ENCODE data around the gene FANCC.

DNA sequence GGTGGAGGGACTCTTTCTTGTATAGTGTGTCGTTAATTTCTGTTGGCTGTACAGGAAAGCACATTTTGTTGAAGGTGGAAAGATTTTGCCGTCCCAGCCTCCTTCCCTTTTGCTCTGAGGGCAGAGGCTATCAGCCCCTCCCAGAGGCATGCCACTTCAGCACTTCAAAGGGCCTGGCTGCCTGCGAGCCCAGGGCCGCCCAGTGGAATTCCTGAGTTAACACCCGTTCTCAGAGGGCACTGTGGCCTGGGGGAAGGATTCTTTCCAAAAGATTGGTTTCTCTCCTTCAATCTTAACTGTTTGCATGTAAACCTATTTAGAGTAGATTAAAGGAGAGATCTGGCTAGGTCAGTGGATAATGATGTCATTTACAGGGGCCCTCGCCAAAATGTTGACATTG lies 238.6 kb downstream of the FANCC start:
- TF ChIP-seq L3MBTL2 (conservative IDR thresholded peaks at IDR 0.05) (no peak), CTBP1 (IDR thresholded peaks at IDR 0.05; ENCODE audit: borderline replicate concordance) (no peak), SP1 (IDR thresholded peaks at IDR 0.05) (no peak), SUZ12 (IDR thresholded peaks at IDR 0.05) (no peak), HDGF (IDR thresholded peaks at IDR 0.05; ENCODE audit: borderline replicate concordance) (no peak), FOXA1 (IDR thresholded peaks at IDR 0.05) (no peak), BHLHE40 (IDR thresholded peaks at IDR 0.05; ENCODE audit: borderline replicate concordance) (no peak)

Data from HEK293T (cell line).